HG02943 (cell line): ENCODE data around the gene CYCS.
"Not testable (repeated sequence)": the region's sequence is repeated elsewhere in the genome, so short reads cannot be mapped to it uniquely, and the experiment has no call there.

Experiments
- ATAC-seq: cut with Tn5 transposase; IDR thresholded peaks from one replicate; pipeline ENCODE4 v1.9.1; 2021; ENCODE audit warnings: mild to moderate bottlenecking, low read depth, moderate library complexity; ENCODE audit not compliant: unreplicated experiment

The CYCS gene

DNA sequence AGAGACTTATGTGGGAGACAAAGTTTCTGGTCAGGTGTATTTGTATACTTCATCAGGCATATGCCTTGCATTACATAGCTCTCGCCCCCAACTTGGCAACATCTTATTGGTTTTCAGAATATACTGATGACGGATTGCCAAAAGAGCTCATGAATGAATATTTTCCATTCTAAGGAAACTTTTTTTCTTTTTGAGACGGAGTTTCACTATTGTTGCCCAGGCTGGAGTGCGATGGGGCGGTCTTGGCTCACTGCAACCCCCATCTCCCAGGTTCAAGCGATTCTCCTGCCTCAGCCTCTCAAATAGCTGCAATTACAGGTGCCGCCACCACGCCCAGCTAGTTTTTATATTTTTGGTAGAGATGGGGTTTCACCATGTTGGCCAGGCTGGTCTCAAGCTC lies 6.0 kb downstream of the CYCS start:
- ATAC-seq: no peak

DNA sequence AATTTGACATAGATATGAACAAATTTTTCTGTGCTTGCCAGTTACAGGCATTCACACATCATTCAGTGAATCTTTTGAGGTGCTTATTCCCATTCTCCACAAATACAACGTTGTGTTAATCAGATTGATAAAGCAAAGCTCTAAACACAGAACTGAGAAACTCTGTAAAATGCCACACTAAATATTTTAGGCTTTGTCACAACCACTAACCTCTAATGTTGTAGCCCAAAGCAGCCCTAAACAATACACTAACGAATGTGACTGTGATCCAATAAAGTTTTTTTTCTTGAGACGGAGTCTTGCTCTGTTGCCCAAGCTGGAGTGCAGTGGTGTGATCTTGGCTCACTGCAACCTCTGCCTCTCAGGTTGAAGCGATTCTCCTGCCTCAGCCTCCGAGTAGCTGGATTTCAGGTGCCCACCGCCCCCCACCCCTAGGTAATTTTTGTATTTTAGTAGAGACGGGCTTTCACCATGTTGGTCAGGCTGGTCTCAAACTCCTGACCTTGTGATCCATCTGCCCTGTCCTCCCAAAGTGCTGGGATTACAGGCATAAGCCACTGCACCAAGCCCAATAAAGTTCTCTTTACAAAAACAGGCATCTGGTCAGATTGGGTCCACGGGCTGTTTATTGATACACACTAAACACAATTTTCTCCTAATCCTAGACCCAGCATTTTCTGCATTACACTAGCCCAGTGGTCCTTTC lies 6.9 kb downstream of the CYCS start:
- ATAC-seq: peak; percentile 38

DNA sequence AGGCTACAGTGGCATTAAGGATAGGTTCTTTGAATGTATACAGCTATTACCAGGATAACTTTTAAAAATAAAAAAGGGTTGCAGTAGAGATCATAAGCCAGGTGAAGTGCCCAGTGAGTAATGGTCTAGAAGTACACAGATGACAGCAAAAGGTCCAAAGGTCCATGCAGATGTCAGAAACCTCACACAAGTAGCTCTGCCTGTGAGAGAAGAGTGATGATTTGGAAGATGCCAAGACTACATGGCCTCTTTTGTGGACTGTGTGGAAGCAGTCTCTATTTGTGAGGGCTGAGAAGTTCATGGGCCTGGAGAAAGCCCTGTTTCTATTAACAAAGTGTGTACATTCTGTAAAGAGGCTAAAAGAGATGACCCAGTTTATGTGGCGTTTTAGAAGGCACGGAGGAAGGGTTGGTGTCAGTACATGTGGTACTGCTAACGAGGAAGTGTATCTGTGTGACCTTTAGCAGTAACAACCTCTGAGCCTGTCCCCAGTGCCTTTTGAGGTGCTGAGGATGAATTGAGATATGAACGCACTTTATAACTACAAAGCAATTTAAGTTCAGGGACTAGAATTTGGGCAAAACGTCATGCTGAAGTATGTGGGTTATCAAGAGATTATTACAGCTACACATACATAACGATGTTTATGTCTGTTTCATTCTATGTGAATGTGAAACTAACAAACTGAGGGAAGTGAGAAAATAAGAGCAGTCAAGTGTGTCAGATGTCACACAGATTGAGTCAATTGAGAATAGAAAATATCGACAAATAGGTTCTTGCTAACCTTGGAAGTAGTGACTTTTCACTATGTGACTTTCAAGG lies 7.6 kb downstream of the CYCS start:
- peak; percentile 79 for ATAC-seq

DNA sequence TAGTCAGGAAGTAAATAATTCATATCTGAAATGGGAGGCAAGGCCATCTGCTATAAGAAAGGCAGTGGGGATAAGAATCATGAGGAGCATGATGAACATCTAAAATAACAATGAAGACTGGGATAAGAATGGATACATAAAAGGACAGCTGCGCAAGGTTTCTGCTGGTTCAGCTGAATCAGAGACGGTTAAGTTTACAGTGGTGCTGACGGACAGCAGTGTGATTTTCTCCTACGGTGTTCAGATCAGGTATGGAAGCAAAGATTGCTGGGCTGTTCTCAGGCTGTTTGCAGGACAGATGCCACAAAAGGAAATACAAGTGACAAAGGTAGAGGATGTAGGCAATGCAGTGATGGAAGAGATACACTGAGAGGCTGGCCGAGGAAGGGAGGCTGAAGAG lies 8.4 kb downstream of the CYCS start:
- ATAC-seq: no peak

DNA sequence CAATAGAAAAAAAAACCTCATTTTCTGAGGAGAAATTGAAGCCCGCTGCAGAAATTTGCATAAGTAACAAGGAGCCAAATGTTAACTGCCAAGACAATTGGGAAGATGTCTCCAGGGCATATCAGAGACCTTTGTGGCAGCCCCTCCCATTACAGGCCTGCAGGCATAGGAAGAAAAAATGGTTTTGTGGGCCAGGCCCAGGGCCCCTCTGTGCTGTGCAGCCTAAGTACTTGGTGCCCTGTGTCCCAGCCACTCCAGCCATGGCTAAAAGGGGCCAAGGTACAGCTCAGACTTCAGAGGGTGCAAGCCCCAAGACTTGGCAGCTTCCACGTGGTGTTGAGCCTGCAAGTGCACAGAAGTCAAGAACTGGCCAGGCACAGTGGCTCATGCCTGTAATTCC lies 14.5 kb downstream of the CYCS start:
- ATAC-seq: not testable (repeated sequence)

DNA sequence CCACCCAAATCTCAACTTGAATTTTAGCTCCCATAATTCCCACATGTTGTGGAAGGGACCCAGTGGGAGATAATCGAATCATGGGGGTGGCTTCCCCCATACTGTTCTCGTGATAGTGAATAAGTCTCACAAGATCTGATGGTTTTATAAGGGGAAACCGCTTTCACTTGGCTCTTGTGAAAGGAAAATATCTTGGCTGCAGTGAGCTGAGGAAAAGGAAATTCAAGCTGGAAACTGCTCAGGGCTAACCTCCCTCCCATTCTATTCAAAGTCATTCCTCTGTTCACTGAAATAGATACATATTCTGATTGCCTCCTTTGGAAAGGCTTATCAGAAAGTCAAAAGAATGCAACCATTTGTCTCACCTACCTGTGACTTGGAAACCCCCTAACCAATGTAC lies 15.8 kb downstream of the CYCS start:
- no peak for ATAC-seq

DNA sequence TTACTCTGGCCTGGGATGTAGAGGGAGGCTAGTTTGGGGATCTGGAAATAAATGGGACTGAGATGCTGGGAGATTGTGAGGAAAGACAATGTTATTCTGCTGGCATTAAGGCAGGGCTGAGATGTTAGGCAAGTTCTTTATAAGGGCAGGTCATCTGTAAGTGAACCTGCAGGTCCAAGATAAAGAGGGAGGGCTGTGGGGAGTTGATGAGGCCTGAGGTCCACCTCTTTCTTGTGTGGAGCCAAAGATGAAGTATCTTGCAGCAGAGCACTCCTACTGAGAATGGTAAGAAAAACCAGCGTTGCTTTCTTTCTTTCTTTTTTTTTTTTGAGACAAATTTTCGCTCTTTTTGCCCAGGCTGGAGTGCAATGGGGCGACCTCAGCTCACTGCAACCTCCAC lies 19.1 kb downstream of the CYCS start:
- no peak for ATAC-seq

DNA sequence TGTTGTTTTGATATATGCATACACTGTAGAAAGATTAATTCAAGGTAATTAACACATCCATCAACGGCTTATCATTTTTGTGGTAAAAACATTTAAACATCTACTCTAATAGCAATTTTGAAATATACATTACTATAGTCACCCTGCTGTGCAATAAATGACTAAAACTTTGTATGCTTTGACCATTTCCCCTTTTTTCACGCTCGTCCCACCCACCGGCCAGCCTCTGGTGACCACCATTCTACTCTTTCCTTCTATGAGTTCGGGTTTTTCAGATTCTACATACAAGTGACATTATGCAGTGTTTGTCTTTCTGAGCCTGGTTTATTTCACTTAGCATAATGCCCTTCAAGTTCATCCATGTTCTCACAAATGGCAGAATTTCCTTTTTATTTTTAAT lies 21.3 kb downstream of the CYCS start:
- ATAC-seq: no peak

DNA sequence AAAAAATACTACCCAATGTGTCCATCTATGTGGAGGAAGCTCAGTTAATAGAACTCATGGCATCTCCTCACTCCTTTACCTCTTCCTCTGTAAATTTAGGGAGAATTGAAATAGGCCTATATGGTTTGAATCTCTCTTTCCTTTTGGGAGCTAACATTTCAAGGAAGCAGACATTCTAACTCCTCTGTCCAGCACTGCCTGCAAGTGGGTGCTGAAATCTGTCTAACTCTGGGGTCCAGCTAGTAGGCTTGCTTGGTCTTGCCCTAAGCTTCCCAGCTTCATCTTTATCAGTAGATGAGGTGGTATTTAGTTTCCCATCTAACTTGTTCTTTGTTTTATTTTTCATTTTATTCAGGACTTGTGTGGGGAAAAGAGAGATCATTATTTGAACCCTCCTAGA lies 23.2 kb downstream of the CYCS start:
- no peak for ATAC-seq

DNA sequence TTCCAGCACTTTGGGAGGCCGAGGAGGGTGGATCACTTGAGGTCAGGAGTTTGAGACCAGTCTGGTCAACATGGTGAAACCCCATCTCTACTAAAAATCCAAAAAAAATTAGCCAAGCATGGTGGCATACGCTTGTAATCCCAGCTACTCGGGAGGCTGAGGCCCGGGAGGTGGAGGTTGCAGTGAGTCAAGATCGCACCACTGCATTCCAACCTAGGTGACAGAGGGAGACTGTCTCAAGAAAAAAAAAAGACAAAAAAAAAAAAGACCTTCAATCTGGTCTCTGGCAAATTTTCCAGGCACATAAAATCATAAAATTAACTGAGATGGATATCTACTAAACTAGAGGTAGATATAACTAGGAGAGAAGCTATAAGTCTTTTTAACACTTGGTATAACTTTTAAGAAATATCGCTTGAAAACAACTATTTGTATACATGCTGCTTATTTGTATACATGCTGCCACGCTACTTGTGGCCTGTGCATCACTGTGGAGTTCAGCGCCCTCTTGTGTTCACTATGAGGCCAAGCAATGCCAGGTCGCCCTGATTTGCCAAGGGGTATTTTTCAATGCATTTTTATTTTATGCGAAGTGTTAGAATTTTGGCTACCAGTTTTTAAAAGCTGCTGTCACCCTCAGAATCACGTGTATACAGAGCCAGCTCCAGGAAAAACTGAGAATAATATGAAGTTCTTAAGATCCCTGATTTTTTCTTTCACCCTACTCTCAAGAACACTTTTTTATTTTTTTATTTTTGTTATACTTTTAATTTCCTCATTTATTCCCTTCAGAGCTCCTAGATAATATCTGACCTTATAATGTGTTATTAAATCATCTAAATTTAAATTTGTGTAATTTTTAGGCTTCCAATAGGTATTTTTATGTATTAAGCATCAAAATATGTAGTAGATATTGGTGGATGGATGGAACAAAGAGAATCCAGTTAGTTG lies 26.7 kb downstream of the CYCS start:
- no peak for ATAC-seq

DNA sequence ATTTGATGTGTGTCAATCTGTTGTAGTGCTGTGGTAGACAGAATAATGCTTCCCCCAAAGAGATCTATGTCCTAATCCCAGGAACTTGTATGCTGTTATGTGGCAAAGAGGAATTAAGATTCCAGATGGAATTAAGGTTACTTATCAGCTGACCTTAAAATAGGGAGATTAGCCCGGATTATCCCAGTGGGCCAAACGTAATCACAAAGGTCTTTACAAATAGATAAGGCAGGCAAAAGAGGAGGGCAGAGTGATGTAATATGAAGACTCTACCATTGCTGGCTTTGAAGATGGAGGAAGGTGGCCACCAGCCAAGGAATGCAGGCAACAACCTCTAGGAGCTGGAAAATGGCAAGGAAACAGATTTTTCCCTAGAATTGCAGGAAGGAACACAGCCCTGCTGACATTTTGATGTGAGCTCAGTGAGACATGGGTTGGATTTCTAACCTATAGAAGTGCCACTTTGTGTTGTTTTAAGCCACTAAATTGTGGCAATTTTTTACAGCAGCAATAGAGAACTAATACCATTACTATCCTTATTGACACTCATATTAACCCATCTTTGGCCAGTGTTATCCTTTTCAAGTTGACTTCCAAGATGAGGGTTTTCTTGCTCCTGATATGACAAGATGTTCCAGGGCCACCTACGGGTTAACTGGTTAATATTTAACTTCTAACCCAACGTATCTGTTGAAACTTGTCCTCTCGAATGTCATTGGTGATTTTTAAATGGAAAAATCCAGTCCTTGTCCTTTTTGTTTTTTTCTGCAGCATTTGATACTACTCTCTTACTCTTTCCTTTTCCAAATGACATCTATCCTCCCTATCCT lies 29.3 kb downstream of the CYCS start:
- ATAC-seq: no peak

DNA sequence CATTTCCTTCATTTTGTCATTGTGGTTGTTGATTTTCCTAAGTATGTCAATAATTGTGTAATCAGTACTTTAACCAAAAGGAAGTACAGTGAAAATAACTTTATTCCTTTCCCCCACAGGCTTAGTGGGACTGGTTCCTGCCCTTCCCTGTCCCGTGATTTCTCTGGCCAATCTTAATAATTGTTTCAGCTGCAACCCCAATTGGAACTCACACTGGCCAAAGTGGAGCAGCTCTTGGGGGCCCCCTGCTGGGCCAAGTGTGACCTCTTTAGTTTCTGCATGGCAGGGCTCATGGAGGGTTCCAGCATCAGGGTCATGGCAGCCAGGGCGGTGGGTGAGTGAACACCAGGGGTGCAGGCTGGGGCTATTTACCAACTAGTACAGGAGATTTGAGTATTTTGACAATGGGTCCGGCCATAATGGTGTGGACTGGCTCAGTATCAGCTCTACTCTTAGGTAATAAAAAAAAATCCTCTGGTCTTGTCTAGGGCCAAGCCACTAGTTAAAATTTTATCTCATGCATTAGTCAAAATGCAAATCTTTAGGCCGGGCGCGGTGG lies 31.7 kb downstream of the CYCS start:
- ATAC-seq: no peak

DNA sequence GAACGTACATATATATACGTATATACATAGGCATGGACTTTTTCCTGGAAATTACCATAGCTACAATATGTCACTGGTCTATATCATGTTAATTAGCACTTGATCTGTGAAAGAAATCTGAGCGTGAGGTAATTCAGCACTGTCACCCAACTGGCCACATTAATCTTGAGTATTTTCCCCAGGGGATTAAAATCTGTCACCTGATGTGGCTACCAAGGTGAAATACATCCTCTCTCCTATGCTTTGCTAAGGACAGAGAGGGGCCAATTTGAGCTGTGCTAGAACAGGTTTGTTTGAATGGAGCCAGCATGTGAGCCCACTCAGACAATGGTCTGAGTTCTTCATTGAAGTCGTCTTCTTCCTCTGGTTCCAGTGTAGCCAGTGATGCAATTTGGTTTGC lies 33.3 kb downstream of the CYCS start:
- no peak for ATAC-seq

DNA sequence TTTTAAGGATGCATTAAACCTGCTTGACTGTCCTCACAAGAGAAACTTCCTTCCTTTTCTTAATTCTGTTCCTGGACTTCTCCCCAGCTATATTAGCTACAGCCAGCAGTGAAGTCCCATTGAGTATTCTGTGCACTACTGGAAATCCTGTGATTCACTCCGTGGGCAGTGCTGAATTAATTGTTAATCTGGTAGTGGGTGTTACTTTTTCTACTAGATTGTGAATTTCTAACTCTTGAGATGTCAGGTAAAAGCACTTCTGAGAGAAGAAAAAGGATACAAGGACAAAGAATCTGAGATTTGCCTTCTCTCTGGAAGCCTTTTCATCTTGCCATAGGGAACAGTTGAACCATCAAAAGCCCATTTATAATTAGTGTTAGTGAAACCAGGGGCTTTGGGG lies 33.9 kb downstream of the CYCS start:
- ATAC-seq: no peak

DNA sequence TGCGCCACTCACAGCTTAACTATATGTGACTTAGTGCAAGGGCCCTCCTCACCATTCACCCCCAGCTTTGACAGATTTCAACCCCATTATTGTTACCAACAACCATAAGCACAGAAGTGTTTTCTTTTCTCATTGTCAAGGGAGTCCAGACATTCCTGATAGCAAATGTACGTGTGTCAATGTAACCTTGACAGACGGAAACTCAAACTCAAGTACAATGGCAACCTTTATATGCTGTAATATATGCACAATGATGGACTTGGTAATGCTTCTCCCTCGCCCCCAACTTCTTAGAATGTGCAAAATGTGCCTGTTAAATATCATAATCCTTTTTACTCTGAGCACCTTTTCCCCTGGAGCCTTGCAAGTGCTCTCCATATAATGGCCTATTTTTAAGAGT lies 34.7 kb downstream of the CYCS start:
- ATAC-seq: no peak

DNA sequence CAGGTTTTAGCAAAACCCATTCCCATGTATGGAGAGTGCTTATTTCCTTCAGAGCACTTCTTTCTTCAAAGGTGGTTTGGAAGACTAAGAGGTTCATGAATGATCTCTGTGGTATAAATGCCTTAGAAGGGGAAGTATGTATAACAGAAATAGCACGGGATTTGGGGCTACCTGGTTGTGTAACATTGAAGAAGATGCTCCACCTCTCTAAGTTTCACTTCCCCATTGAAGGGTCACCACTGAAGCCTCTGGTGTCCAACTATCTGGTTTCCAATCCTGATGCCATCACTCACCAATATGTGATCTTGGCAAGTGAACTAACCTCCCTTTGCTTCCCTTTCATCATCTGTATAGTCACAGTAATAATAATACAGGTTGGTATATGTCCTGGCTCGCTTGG lies 37.2 kb downstream of the CYCS start:
- peak; percentile 92 for ATAC-seq

DNA sequence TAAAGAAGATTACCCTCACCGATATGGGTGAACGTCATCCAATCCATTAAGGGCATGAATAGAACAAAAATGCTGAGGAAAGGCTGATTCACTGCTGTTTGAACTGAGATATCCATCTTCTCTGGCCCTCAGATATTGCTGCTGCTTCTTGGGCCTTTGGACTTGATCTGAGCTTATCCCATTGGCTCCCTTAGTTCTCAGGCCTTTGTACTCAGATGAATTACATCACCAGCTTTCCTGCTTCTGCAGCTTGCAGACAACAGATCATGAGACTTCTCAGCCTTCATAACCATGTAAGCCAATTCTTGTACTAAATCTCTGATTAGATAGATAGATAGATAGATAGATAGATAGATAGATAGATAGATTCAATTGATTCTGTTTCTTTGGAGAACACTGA lies 40.2 kb downstream of the CYCS start:
- no peak for ATAC-seq

DNA sequence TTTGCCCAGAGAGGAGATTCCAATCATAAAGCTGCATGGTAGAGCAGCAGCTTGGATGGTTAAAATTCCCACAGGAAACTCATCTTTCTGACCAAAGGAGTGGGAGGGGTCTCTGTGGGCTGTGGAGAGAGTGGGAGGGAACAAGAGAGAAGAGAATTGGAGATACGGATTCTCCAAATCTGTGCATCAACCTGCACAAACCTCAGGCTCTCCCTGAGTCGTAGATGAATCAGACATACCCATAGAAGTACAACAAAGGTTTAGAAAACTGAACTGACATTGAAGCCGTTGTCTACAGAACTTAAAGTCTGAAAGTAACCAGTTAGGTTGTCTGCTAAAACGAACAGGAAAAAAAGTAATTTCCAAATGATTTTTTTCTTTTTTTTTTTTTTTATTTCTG lies 41.9 kb downstream of the CYCS start:
- ATAC-seq: no peak

DNA sequence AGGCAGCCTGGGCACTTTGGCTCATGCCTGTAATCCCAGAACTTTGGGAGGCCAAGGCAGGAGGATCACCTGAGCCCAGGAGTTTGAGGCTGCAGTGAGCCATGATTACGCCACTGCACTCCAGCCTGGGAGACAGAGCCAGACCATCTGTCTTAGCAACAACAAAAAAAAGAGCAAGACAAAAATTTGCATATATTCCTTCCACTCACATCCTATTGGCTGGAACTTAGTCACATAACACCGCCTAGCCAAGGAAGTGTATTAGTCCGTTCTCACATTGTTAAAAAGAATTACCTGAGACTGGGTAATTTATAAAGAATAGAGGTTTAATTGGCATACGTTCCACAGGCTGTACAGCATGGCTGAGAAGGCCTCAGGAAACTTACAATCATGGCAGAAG lies 43.0 kb downstream of the CYCS start:
- ATAC-seq: not testable (repeated sequence)

DNA sequence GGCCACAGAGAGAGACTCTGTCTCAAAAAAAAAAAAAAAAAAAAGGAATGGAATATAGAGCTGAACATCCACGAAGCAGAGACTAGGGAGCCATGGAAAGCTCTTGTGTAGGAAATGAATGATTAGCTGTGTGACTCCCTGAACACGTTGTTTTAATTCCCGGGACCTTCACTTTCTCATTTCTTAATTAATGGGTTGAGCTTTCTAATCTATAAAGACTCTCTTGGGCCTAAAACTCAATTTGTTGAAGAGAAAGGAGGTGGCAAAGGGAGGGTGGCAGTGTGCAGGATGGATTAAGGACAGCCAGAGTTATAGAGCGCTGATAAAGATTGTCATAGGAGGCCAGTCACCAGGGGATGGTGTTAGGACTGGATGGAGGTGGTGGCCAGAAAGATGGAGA lies 48.0 kb downstream of the CYCS start:
- ATAC-seq: no peak
